Stimulated activated CD8-positive, alpha-beta memory T cell treated with anti-CD3 and anti-CD28 coated beads, Interleukin-7, amount 100 ng/mL, for 24 hours (primary cell): ENCODE data around the gene SRD5A2.

Experiments
- DNase-seq: peaks from one replicate; pipeline ENCODE4 v3.0.0-alpha.2; 2020; ENCODE audit warnings: low read depth

Gene SRD5A2, protein sequence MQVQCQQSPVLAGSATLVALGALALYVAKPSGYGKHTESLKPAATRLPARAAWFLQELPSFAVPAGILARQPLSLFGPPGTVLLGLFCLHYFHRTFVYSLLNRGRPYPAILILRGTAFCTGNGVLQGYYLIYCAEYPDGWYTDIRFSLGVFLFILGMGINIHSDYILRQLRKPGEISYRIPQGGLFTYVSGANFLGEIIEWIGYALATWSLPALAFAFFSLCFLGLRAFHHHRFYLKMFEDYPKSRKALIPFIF

DNA sequence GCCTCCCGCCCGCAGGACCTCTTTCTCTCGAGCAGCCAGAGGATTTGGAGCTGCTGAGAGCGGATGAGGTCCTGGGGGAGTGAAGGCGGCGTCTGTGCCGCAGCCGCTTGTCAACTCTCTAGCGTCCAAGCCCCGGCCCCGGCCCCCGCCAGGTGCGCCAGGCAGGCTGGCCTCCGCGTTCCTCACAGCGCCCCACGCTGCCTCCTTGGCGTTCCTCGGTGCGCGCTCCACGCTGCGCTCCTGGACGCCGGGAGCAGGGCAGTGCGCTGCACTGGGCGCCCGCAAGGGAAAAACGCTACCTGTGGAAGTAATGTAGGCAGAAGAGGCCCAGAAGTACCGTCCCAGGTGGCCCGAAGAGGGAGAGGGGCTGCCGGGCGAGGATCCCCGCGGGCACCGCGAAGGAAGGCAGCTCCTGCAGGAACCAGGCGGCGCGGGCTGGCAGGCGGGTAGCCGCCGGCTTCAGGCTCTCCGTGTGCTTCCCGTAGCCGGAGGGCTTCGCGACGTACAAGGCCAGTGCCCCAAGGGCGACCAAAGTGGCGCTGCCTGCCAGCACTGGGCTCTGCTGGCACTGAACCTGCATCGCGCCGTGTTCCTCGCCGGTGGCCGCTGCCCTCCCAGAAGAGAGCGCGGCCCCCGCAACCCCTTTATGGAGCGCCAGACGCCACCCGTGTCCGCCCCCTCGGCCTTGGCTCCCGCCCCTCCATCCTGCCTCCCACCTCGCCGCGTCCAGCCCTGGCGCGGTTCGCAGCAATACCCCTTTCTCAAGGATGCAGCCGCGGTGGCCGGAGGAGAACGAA is at the start of gene SRD5A2:
SRD5A2 (minus strand) TSS at position 618 of the 797 bp plus-strand sequence; CDS start at position 580, 38 bp downstream.
- DNase-seq: no peak

DNA sequence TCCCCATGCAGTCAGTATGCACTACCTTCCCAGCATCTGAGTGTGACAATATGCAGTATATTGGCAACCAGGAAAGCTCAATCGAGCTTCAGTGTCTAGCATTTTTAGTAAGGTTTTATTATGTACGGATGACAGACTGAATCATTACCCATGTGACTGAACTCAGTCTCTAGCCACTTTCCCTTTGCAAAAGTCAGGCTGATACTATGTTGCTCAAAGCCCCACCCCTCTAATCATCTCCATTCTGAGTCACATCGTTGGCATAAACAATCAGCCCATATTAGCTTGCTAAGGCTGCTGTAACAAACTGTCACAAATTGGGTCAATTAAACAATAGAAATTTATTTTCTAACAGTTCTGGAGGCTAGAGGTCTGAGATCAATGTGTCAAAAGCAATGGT is 25.8 kb upstream of the SRD5A2 start:
- no peak for DNase-seq

DNA sequence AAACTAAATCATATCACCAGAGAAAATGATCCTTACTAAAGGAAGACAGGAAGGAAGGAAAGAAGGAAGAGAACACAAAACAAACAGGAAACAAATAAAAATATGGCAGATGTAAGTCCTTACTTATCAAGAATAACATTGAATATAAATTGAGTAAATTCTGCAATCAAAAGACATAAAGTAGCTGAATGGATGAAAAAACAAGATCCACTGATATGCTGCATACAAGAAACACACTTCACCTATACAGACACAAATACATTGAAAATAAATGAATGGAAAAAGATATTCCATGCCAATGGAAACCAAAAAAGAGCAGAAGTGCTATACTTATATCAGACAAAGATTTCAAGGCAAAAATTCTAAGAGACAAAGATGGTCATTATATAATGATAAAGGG is 18.0 kb upstream of the SRD5A2 start:
- no peak for DNase-seq

DNA sequence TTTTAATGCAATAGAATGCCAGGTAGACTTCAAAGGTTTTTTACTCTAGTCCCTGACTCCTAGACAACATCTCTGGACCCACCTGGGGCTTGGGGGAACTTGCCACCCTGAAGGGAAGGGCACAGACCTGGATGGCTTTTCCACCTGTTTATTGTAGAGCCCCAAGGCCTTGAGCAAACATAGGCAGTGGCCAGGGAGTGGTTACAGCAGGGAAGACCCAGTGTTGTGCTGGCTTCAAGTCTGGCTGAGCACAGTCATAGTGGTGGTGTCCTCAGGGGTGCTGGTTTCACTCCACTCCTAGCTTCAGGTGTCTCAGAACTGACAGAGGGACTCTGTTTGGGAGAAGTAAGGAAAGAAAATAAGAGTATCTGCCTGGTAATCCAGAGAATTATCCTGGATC is 5.5 kb upstream of the SRD5A2 start:
- no peak for DNase-seq

DNA sequence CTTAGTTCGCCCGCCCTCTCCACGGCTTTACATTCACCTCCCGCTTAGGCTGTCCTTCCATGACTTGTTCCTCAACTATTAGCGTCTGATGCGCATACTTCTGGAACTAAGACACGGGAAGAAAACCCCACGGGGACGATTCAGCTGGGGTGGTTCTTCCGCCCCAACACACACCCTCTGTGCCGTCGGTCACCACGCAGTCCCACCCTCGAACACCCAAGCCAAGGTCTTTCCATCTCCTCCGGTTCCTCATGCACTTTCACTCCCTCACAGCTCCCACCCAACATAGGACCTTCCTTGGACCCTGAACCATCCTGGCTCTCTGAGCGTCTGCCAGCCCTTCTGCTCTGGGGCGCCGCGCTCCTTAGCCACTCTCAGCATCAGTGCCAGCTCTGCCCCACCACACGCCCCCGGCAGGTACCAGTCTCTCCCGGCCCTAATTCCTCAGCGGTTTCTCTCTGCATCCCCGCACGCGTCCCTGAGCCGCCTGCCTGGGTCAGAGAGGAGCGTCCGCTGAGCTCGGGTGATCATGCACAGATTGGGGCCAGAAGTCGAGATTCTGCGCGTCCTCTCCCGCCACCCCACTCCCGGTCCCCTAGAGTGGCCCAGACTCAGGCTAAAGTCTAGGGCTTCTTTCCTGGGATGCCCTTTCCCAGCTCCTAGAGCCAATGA is 522 bp upstream of the SRD5A2 start:
- no peak for DNase-seq

DNA sequence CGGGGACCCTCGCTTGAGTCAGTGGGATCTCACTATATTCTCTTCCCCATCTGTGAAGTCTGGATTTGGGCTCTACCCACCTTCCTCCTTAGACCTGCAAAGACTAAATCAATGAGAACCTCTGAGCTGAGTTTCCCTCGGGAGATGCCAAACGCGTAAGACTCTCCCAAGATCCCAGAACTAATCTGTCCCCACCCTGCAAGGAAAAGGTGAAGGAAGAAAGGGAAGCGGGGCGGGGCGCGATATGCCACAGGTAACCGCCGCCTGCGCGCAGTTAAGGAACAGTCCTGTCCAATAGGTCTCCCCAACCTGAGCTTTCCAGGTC is 780 bp downstream of the SRD5A2 start:
- no peak for DNase-seq

DNA sequence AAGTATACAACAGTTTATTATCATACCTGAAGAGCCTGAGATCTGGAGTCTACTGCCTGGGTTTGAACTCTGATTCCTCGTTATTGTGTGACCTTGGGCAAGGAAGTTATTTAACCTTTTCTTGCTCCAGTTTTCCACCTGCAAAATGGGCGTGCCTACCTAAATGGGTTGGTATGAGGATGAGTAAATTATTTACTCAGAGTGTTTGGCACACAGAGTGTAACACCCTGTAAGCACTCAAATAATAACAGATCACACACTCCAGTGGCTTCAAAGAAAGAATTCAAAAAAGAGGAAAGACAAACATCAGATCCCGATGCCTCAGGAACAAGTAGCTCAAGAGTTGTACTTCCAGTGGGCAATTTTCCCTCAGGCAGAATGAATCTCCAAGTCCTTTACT is 2.4 kb downstream of the SRD5A2 start:
- DNase-seq: no peak

DNA sequence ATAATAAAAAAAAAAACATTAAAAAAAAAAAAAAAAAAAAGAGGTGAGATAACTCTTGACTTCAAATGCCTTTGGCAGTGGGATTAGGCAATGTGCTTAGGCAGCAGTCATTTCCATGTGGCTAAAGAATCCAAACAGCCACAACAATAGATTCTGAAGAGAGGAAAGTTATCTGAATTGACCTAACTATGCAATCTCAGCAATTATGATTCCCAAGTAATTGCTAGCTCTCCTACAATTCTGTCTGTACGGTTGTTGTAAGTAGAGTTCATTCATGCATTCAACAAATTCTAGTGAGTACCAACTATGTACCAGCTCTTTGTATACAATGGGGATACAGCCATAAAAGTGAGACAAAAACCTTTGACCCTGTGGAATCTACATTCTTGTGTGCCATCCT is 3.6 kb downstream of the SRD5A2 start:
- DNase-seq: no peak

DNA sequence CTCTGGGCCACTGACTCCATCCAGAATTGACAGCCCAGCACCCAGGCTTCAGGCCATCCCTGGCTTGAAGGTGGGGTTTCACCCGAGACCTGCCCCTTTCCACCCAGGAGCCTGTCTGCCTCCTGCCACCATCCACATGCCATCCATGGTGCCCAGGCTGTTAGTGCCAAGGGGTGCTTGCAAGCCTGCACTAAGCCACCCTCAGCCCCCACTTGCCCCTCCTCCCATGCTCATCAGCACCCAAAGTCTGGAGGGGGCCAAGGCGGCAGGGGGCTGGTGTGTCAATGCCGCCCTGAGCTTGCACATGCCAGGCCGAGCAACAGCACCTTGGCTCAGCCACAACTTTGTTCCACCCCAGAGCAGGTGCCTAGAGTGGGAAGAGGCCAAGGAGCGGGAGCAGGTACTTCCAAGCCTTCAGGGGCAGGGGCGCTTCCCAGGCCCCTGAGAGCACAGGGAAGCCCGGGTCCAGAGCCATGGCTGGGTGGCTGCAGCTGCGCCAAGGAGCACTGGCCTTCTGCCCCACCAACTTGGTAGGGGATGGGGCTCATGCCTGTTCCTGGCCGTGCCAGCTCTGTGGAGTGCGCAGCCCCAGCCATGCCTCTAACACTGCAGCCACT is 12.0 kb downstream of the SRD5A2 start:
- DNase-seq: no peak

DNA sequence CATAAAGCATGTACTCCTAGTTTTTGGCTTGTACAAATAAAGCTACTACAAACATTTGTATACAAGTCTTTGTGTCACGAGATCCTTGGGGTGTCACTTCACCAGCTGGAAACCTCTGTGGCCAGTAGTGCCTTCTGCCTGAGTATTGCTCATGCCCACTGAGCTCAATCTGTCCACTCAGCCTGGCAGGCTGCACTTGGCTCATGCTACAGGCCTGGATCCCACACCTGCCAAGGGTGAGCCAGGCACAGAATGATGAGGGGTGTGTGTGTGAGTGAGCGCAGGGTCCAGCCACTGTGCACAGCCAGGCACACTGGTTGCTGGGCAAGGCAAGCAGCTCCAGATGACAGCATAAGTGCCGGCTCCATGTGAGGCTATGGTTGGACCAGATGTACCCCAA is 13.1 kb downstream of the SRD5A2 start:
- no peak for DNase-seq

DNA sequence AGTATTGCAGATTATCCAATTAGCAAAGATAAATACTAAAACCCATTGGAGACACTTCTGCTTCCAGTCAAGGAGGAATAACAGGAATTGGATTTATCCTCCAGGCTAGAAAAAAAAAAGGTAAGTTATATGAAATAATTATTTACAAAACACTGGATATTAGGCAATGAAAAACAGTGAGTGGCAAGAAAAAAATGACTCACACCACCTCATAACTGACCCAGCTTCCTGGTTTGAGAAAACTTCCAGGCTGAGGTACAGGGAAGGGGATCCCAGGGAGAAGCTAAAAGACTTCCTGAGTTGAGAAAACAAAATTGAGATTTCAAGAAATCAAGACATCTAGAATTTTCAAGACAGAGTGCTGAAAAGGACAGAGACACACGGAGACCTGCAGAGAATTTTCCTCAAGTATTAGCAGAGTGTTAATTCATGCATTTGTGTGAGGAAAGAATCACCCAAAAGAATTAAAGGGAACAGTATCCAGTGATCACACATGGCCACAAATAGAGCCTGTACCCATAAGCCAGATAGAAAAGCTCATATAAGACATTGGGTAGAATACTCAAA is 17.4 kb downstream of the SRD5A2 start:
- no peak for DNase-seq

DNA sequence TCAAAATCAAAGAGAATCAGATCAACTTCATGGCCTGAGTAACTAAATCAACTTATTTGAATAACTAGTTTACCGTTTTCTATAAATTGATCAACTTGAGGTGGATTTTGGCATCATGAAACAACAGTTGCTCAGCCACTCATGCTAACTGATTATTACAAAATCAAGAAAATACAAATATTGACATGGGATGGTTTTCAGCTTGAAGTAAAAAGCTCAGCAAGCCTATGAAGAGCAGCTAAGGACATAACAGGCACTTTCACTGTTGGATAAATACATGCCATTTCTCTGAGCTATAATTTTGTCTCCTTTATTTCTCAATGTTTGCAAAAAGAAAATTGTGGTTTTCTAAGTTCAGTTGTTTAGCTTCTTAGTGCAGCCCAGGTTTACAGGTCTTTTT is 18.9 kb downstream of the SRD5A2 start:
- no peak for DNase-seq

DNA sequence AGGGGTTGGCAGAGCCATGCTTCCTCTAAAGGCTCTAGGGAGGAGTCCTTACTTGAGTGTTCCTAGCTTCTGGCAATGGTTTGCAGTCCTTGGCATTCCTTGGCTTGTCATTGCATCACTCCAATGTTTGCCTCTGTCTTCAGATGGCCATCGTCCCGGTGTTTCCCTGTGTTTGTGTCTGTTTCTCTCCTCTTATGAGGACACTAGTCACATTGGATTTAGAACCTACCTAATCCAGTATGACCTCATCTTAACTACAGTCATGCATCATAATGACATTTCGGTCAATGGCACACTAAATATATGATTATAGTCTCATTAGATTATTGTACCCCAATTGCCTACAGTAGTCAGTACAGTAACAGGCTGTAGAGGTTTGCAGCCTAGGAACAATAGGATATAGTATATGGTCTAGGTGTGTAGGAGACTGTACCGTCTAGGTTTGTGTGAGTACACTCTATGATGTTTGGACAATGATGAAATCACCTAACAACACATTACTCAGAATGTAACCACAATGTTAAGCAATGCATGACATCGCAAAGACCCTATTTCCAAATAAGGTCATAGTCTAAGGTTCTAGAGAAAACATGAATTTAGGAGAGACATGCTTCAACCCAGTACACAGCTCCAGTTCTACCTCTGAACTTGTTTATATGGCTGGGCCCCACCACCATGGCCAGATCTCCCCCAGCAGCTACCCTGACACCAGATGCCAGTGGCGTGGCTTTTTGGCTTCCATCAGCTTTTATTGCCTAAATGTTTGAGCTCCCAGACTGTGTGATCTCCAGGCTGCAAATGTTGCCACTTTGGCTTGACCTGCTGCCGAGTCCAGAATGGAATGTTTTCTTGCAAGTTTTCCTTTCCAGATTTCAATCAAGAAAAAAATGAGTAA is 22.1 kb downstream of the SRD5A2 start:
- DNase-seq: no peak

DNA sequence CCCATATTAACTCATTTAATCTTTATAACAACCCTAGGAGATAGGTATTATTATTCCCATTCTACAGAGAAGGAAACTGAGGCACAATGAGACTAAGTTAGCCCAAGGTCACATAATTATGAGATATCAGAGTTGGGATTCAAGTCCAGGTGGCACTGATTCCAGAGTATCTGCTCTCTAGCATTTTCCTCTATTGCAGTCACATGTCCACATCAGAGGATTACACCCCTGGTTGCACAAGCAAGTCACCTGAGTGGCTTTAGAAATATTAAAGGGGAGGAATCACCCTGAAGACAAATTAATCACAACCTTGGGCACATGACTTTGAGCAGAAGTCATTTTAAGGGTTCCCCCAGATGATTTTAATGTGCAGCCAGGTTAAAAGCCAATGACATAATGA is 23.8 kb downstream of the SRD5A2 start:
- no peak for DNase-seq

DNA sequence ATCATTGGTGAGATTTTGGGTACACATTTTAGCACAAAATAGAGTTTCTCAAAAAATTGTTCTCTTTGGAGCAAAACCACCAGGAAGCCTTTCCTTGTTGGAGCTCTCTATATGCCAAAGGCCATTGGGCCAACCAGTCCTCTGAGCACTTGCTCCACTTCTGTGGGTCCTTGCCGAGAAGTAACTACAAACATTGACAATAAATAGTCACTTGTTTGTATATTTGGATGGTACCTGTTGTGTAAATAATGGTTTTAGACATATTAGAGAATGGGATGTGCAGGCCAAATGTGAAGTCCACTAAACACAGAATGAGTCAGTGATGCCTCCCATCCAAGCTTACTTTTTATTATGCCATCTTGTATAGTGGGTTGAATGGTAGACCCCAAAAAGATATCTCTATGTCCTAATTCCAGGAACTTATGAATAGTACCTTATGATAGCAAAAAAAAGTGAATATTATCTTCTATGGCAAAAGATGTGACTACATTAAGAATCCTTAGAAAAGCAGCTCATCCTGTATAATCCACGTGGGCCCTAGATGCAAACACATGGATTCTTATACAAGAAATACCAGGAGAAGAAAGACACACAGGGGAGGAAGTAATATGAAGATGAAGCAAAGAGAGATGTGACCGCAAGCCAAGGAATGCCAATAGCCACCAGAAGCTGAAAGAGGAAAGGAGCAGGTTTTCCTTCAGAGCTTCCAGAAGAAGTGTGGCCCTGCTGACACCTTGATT is 24.6 kb downstream of the SRD5A2 start:
- DNase-seq: no peak

DNA sequence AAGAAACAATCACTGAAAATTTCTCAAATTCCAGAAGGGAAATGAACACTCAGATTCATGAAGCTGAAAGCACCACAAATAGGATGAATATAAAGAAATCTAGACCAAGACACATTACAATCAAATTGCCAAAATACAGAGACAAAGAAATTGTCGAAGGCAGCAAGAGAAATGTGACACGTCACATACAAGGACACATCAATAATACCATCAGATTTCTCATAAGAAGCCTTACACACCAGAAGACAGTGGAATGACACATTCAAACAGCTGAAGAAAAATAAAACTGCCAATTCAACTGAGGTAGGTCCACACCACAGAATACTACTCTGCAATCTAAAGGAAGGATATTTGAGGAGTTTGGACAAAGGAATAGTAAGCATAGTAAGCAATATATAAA is 27.4 kb downstream of the SRD5A2 start:
- DNase-seq: no peak

DNA sequence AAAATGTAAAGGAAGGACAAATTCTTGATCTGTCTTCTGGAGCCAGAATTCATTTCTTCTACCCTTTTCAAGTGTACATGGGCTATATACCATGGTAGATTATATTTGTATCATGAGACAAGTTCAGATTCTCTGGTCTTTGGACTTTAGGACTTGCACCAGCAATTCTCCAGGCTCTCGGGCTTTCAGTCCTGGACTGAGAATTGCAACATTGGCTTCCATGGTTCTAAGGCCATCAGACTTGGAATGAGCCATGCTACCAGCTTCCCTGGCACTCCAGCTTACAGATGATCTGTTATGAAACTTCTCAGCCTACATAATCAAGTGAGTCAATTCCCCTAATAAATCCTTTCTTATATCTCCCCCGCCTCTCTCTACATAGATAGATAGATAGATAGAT is 33.3 kb downstream of the SRD5A2 start:
- no peak for DNase-seq

DNA sequence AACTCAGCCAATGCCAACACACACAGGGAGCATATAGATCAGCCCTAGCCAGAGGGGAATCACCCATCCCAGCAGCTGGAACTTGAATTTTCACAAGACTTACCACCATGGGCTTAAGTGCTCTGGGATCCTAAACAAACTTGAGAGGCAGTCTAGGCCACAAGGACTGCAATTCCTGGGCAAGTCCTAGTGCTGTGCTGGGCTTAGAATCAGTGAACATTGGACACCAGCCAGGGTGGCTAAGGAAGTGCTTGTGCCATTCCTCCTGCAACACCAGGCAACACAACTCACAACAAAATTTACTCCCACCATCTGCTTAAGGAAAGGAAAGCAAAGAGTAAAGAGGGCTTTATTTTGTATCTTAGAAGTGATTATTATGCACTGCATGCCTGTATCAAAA is 38.9 kb downstream of the SRD5A2 start:
- no peak for DNase-seq

DNA sequence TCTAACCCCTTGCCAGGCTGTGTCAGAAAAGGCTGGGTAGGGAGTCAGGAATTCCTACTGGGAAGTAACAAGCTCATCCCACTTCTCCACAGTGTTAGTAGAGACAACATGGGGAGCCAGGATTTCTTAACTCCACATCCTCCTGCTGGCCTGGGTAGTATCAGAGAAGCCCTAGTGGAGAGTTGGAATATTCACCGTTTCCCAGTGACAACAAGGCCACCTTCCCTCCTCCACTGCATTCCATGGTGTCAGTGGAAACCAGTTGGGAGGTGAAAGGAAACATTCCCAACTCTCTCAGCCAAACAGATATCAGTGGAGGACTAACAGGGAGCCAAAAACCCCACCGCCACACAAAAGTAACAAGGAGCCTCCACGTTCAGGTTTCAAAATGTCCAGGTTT is 41.2 kb downstream of the SRD5A2 start:
- DNase-seq: no peak

DNA sequence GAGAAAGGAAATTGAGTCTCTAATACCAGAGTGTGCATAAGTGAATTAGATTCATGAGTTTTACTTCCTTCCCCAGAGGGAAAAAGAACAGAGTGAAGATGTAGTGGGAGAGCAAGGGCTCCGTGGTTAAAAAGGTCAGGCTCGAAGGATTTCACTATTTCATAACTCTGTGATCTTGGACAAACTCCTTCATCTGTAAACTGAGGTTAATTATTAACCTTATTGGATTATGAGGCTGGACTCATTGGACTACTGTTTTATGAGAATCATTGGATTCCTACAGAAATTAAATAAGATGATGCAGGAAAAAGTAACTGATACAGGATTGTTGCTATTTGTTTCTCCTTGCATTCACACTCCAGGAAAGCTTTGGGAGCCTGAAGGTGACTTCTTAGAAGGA is 45.0 kb downstream of the SRD5A2 start:
- DNase-seq: no peak

DNA sequence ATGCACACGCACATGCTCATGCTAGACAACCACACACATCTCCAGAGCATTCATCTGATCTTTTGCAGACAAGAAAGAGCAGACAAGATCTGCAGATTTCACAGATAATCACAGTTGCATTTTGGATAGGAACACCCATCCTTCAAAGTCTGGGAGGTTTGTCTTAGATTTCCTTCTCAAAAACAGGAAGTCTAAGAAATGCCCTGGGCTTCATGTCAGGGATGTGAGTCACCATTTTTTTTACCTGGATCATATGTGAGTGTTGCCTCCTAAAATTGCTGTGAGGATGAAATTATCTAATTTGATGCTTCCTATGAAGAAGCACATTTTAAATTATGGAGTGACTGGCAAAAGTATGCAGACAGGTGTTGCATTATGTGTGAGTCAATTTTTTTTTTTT is 46.1 kb downstream of the SRD5A2 start:
- no peak for DNase-seq
